HL-60 (cell line): ENCODE data around the gene TAF4B.

Experiments used
- POLR2AphosphoS5 ChIP-seq: IDR thresholded peaks from 2 replicates; pipeline ENCODE4 v1.6.1; 2012; ENCODE audit warnings: low read depth
- SPI1 ChIP-seq: IDR thresholded peaks from 2 replicates; pipeline ENCODE4 v1.6.1; 2012; ENCODE audit warnings: low read depth, mild to moderate bottlenecking, borderline replicate concordance
- TF ChIP-seq, protein P1 (sequence below): IDR thresholded peaks from one replicate; pipeline ENCODE4 v1.5.1; 2011; ENCODE audit warnings: low read length, control low read depth, inconsistent platforms; ENCODE audit not compliant: insufficient read depth

DNA sequence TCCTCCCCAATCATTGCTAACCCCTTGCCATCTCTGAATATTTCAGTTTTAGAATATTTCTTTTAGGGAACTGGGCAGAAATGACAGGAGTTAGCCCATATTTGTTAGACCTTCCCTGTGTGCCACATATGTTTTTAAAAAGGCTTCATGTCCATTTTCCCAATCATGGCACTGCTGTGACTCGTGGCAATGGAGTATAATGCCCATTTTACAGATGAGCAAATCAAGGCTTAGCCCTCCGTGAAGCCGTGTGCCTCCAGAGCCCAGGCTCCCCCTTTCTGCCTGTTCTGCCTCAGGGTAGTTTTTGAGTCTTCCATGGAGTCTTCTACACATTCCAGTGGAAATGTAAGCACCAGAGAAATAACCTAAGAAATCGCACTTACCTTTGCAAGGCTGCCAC, 192.0 kb downstream of the TAF4B start:
- TF ChIP-seq POLR2AphosphoS5 (no peak), SPI1 (no peak)
- TF ChIP-seq, protein P1, sequence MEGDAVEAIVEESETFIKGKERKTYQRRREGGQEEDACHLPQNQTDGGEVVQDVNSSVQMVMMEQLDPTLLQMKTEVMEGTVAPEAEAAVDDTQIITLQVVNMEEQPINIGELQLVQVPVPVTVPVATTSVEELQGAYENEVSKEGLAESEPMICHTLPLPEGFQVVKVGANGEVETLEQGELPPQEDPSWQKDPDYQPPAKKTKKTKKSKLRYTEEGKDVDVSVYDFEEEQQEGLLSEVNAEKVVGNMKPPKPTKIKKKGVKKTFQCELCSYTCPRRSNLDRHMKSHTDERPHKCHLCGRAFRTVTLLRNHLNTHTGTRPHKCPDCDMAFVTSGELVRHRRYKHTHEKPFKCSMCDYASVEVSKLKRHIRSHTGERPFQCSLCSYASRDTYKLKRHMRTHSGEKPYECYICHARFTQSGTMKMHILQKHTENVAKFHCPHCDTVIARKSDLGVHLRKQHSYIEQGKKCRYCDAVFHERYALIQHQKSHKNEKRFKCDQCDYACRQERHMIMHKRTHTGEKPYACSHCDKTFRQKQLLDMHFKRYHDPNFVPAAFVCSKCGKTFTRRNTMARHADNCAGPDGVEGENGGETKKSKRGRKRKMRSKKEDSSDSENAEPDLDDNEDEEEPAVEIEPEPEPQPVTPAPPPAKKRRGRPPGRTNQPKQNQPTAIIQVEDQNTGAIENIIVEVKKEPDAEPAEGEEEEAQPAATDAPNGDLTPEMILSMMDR = no peak
